ENCODE results near the gene FHIT.

DNA sequence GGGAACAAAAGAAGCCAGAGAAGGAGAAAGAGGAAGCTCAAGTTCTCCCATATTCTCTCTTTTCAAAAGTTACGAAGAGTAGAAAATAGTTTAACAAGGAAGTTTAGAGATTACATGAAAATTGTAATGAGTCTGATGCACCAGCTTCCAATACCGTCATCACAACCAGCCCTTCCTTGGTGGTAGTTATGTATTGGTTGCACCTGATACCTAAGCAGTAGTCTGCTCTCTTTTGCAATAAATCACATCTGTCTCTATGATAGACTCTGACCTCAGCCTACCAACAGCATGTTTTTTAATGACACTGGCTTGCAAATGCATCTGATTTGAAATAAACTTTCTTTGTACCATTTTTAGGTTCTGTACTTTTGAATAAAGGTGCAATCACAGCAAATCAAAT lies 575.8 kb downstream of the FHIT start:
- TF ChIP-seq, protein P1, sequence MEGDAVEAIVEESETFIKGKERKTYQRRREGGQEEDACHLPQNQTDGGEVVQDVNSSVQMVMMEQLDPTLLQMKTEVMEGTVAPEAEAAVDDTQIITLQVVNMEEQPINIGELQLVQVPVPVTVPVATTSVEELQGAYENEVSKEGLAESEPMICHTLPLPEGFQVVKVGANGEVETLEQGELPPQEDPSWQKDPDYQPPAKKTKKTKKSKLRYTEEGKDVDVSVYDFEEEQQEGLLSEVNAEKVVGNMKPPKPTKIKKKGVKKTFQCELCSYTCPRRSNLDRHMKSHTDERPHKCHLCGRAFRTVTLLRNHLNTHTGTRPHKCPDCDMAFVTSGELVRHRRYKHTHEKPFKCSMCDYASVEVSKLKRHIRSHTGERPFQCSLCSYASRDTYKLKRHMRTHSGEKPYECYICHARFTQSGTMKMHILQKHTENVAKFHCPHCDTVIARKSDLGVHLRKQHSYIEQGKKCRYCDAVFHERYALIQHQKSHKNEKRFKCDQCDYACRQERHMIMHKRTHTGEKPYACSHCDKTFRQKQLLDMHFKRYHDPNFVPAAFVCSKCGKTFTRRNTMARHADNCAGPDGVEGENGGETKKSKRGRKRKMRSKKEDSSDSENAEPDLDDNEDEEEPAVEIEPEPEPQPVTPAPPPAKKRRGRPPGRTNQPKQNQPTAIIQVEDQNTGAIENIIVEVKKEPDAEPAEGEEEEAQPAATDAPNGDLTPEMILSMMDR (IDR thresholded peaks at IDR 0.05), result no peak
- no peak for TF ChIP-seq POLR2A (IDR thresholded peaks at IDR 0.05)
